Left kidney (tissue), 1 donor: ENCODE results near the gene ZBTB9. TPM values are rescaled to one million over a fixed set of nuclear protein-coding genes. Genes with fewer than 3 reads are reported as not detected.

Experiments used
- polyA plus RNA-seq: library from polyadenylated mRNA; unstranded; fragments of 120-200 nt; gene quantifications from one replicate; pipeline ENCODE4 v1.2.1, GENCODE V29; 2013; ENCODE audit not compliant: insufficient read length

ZBTB9 gene
- polyA plus RNA-seq, 1 donor = 16.4 TPM

Other genes with a start within 250 kb of the ZBTB9 start
- 23.9 TPM for gene HSD17B8, start 249.9 kb upstream of the ZBTB9 start, polyA plus RNA-seq
- 53.4 TPM for gene RING1, start 246.1 kb upstream of the ZBTB9 start, polyA plus RNA-seq
- 100 TPM for gene VPS52, start 182.7 kb upstream of the ZBTB9 start, polyA plus RNA-seq
- gene RPS18, start 182.5 kb upstream of the ZBTB9 start, polyA plus RNA-seq = 2,698 TPM
- 4.0 TPM for gene B3GALT4, start 177.5 kb upstream of the ZBTB9 start, polyA plus RNA-seq
- gene WDR46, start 165.3 kb upstream of the ZBTB9 start, polyA plus RNA-seq = 59.7 TPM
- gene PFDN6, start 165.0 kb upstream of the ZBTB9 start, polyA plus RNA-seq = 65.4 TPM
- 119 TPM for gene RGL2, start 155.6 kb upstream of the ZBTB9 start, polyA plus RNA-seq
- gene TAPBP, start 140.5 kb upstream of the ZBTB9 start, polyA plus RNA-seq = 37.6 TPM
- gene ZBTB22, start 136.8 kb upstream of the ZBTB9 start, polyA plus RNA-seq = 20.9 TPM
- gene DAXX, start 131.6 kb upstream of the ZBTB9 start, polyA plus RNA-seq = 59.0 TPM
- 62.9 TPM for gene KIFC1, start 62.8 kb upstream of the ZBTB9 start, polyA plus RNA-seq
- gene PHF1, start 43.6 kb upstream of the ZBTB9 start, polyA plus RNA-seq = 68.8 TPM
- gene CUTA, start 36.5 kb upstream of the ZBTB9 start, polyA plus RNA-seq = 211 TPM
- gene SYNGAP1, start 34.5 kb upstream of the ZBTB9 start, polyA plus RNA-seq = 40.9 TPM
- gene BAK1, start 125.7 kb downstream of the ZBTB9 start, polyA plus RNA-seq = 21.1 TPM
- 9.2 TPM for gene ITPR3, start 166.7 kb downstream of the ZBTB9 start, polyA plus RNA-seq